Measurements from ENCODE around the gene BAX.
"Not testable (repeated sequence)": the region's sequence is repeated elsewhere in the genome, so short reads cannot be mapped to it uniquely, and the experiment has no call there.

Gene BAX

GRCh38 chr19:48918801-48919247 is 35.9 kb upstream of the BAX start:
- Histone ChIP-seq H3K27me3 (ENCODE audit: control insufficient read depth in 1 of 2, insufficient read depth in 2 of 2, low read length in 2 of 2) (no peaks in the 10 kb centered on the region), H3K4me1 (ENCODE audit: control insufficient read depth in 1 of 2, insufficient read depth in 2 of 2, low read length in 2 of 2) (no peaks in the 10 kb centered on the region), H3K4me3 (ENCODE audit: low read depth in 1 of 2, low read length in 2 of 2) (no peak overlapping the region), H3K36me3 (ENCODE audit: control insufficient read depth in 1 of 2, insufficient read depth in 2 of 2, low read length in 2 of 2) (peaks cover 37 to 75% of the 10 kb centered on the region in 2 donors), H3K9ac (ENCODE audit: low read depth in 1 of 2, low read length in 2 of 2) (no peak overlapping the region), H3K27ac (ENCODE audit: low read depth, low read length) (no peak overlapping the region), H3K9me3 (ENCODE audit: control insufficient read depth in 1 of 2, low read length in 2 of 2) (no peaks in the 10 kb centered on the region)

- H3K4me1 ChIP-seq (ENCODE audit: control insufficient read depth in 1 of 2, insufficient read depth in 2 of 2, low read length in 2 of 2); H3K27me3 ChIP-seq (ENCODE audit: control insufficient read depth in 1 of 2, insufficient read depth in 2 of 2, low read length in 2 of 2); H3K9ac ChIP-seq (ENCODE audit: low read depth in 1 of 2, low read length in 2 of 2); H3K9me3 ChIP-seq (ENCODE audit: control insufficient read depth in 1 of 2, low read length in 2 of 2); H3K4me3 ChIP-seq (ENCODE audit: low read depth in 1 of 2, low read length in 2 of 2); H3K27ac ChIP-seq (ENCODE audit: low read depth, low read length): not testable (repeated sequence)
- H3K36me3 ChIP-seq (ENCODE audit: control insufficient read depth in 1 of 2, insufficient read depth in 2 of 2, low read length in 2 of 2): peaks cover 36 to 72% of the 10 kb centered on the region in 2 donors
Measured at GRCh38 chr19:48919271-48919670, 35.4 kb upstream of the BAX start.

- H3K9me3 ChIP-seq (ENCODE audit: control insufficient read depth in 1 of 2, low read length in 2 of 2): no peaks in the 10 kb centered on the region
Measured at GRCh38 chr19:48920949-48921348, 33.7 kb upstream of the BAX start.

GRCh38 chr19:48921721-48922500 is 32.8 kb upstream of the BAX start:
- H3K27me3 ChIP-seq (ENCODE audit: control insufficient read depth in 1 of 2, insufficient read depth in 2 of 2, low read length in 2 of 2): no peaks in the 10 kb centered on the region
- H3K4me3 ChIP-seq (ENCODE audit: low read depth in 1 of 2, low read length in 2 of 2): no peak overlapping the region
- no peaks in the 10 kb centered on the region for H3K9me3 ChIP-seq (ENCODE audit: control insufficient read depth in 1 of 2, low read length in 2 of 2)
- no peak overlapping the region for H3K9ac ChIP-seq (ENCODE audit: low read depth in 1 of 2, low read length in 2 of 2)
- H3K36me3 ChIP-seq (ENCODE audit: control insufficient read depth in 1 of 2, insufficient read depth in 2 of 2, low read length in 2 of 2): peaks cover 26 to 50% of the 10 kb centered on the region in 2 donors
- peaks cover 0 to 2% of the 10 kb centered on the region in 2 donors for H3K4me1 ChIP-seq (ENCODE audit: control insufficient read depth in 1 of 2, insufficient read depth in 2 of 2, low read length in 2 of 2)
- H3K27ac ChIP-seq (ENCODE audit: low read depth, low read length): no peak overlapping the region

More at GRCh38 chr19:48920949-48921348, 33.7 kb upstream of the BAX start:
- Histone ChIP-seq H3K27ac (ENCODE audit: low read depth, low read length) (no peak overlapping the region), H3K4me1 (ENCODE audit: control insufficient read depth in 1 of 2, insufficient read depth in 2 of 2, low read length in 2 of 2) (no peaks in the 10 kb centered on the region), H3K27me3 (ENCODE audit: control insufficient read depth in 1 of 2, insufficient read depth in 2 of 2, low read length in 2 of 2) (no peaks in the 10 kb centered on the region), H3K4me3 (ENCODE audit: low read depth in 1 of 2, low read length in 2 of 2) (no peak overlapping the region), H3K36me3 (ENCODE audit: control insufficient read depth in 1 of 2, insufficient read depth in 2 of 2, low read length in 2 of 2) (peaks cover 28 to 55% of the 10 kb centered on the region in 2 donors), H3K9ac (ENCODE audit: low read depth in 1 of 2, low read length in 2 of 2) (no peak overlapping the region)

- H3K9me3 ChIP-seq (ENCODE audit: control insufficient read depth in 1 of 2, low read length in 2 of 2): no peaks in the 10 kb centered on the region
- no peak overlapping the region for H3K4me3 ChIP-seq (ENCODE audit: low read depth in 1 of 2, low read length in 2 of 2)
- no peak overlapping the region for H3K27ac ChIP-seq (ENCODE audit: low read depth, low read length)
- H3K36me3 ChIP-seq (ENCODE audit: control insufficient read depth in 1 of 2, insufficient read depth in 2 of 2, low read length in 2 of 2): peaks cover 25 to 49% of the 10 kb centered on the region in 2 donors
- H3K27me3 ChIP-seq (ENCODE audit: control insufficient read depth in 1 of 2, insufficient read depth in 2 of 2, low read length in 2 of 2): no peaks in the 10 kb centered on the region
- H3K4me1 ChIP-seq (ENCODE audit: control insufficient read depth in 1 of 2, insufficient read depth in 2 of 2, low read length in 2 of 2): peaks cover 0 to 3% of the 10 kb centered on the region in 2 donors
- no peak overlapping the region for H3K9ac ChIP-seq (ENCODE audit: low read depth in 1 of 2, low read length in 2 of 2)
Measured at GRCh38 chr19:48922548-48923490, 31.9 kb upstream of the BAX start.

GRCh38 chr19:48925240-48925843 is 29.3 kb upstream of the BAX start:
- Histone ChIP-seq H3K27ac (ENCODE audit: low read depth, low read length) (no peak overlapping the region), H3K27me3 (ENCODE audit: control insufficient read depth in 1 of 2, insufficient read depth in 2 of 2, low read length in 2 of 2) (no peaks in the 10 kb centered on the region), H3K36me3 (ENCODE audit: control insufficient read depth in 1 of 2, insufficient read depth in 2 of 2, low read length in 2 of 2) (peaks cover 11 to 26% of the 10 kb centered on the region in 2 donors), H3K4me1 (ENCODE audit: control insufficient read depth in 1 of 2, insufficient read depth in 2 of 2, low read length in 2 of 2) (peaks cover 0 to 7% of the 10 kb centered on the region in 2 donors), H3K9me3 (ENCODE audit: control insufficient read depth in 1 of 2, low read length in 2 of 2) (no peaks in the 10 kb centered on the region), H3K4me3 (ENCODE audit: low read depth in 1 of 2, low read length in 2 of 2) (no peak overlapping the region), H3K9ac (ENCODE audit: low read depth in 1 of 2, low read length in 2 of 2) (no peak overlapping the region)

- H3K27me3 ChIP-seq (ENCODE audit: control insufficient read depth in 1 of 2, insufficient read depth in 2 of 2, low read length in 2 of 2); H3K9ac ChIP-seq (ENCODE audit: low read depth in 1 of 2, low read length in 2 of 2); H3K4me3 ChIP-seq (ENCODE audit: low read depth in 1 of 2, low read length in 2 of 2); H3K4me1 ChIP-seq (ENCODE audit: control insufficient read depth in 1 of 2, insufficient read depth in 2 of 2, low read length in 2 of 2); H3K27ac ChIP-seq (ENCODE audit: low read depth, low read length); H3K9me3 ChIP-seq (ENCODE audit: control insufficient read depth in 1 of 2, low read length in 2 of 2): not testable (repeated sequence)
- peaks cover 11 to 22% of the 10 kb centered on the region in 2 donors for H3K36me3 ChIP-seq (ENCODE audit: control insufficient read depth in 1 of 2, insufficient read depth in 2 of 2, low read length in 2 of 2)
Measured at GRCh38 chr19:48925890-48926289, 28.8 kb upstream of the BAX start.

- Histone ChIP-seq H3K9me3 (ENCODE audit: control insufficient read depth in 1 of 2, low read length in 2 of 2) (no peaks in the 10 kb centered on the region), H3K27me3 (ENCODE audit: control insufficient read depth in 1 of 2, insufficient read depth in 2 of 2, low read length in 2 of 2) (no peaks in the 10 kb centered on the region), H3K4me3 (ENCODE audit: low read depth in 1 of 2, low read length in 2 of 2) (peak overlapping the region in 1 of 2 donors; percentile 30), H3K27ac (ENCODE audit: low read depth, low read length) (no peak overlapping the region), H3K36me3 (ENCODE audit: control insufficient read depth in 1 of 2, insufficient read depth in 2 of 2, low read length in 2 of 2) (peaks cover 6 to 13% of the 10 kb centered on the region in 2 donors), H3K4me1 (ENCODE audit: control insufficient read depth in 1 of 2, insufficient read depth in 2 of 2, low read length in 2 of 2) (peaks cover 0 to 7% of the 10 kb centered on the region in 2 donors), H3K9ac (ENCODE audit: low read depth in 1 of 2, low read length in 2 of 2) (no peak overlapping the region)
Measured at GRCh38 chr19:48926909-48927308, 27.8 kb upstream of the BAX start.

- H3K4me3 ChIP-seq (ENCODE audit: low read depth in 1 of 2, low read length in 2 of 2); H3K27me3 ChIP-seq (ENCODE audit: control insufficient read depth in 1 of 2, insufficient read depth in 2 of 2, low read length in 2 of 2); H3K4me1 ChIP-seq (ENCODE audit: control insufficient read depth in 1 of 2, insufficient read depth in 2 of 2, low read length in 2 of 2); H3K9ac ChIP-seq (ENCODE audit: low read depth in 1 of 2, low read length in 2 of 2); H3K27ac ChIP-seq (ENCODE audit: low read depth, low read length); H3K36me3 ChIP-seq (ENCODE audit: control insufficient read depth in 1 of 2, insufficient read depth in 2 of 2, low read length in 2 of 2); H3K9me3 ChIP-seq (ENCODE audit: control insufficient read depth in 1 of 2, low read length in 2 of 2): not testable (repeated sequence)
Measured at GRCh38 chr19:48927692-48928091, 27.0 kb upstream of the BAX start.
